ENCODE data around the gene GSDME.
A peak's percentile ranks its signal among the peaks of the same experiment; 100 is the strongest.

Gene GSDME

GRCh38 chr7:24756545-24757352 lies 515 bp downstream of the GSDME start:
- Histone ChIP-seq H3K27me3 (ENCODE audit: control insufficient read depth, insufficient read depth, low read length) (peaks cover 20% of the 10 kb centered on the region; the same call in 1 of the 2 replicates), H3K4me3 (ENCODE audit: low read length) (peak overlapping the region; percentile 57; the same call in 1 of the 2 replicates), H3K36me3 (ENCODE audit: control insufficient read depth, insufficient read depth, low read length) (no peaks in the 10 kb centered on the region), H3K9me3 (ENCODE audit: control insufficient read depth, insufficient read depth, low read length) (no peaks in the 10 kb centered on the region), H3K4me1 (ENCODE audit: control insufficient read depth, insufficient read depth, low read length) (peaks cover 7% of the 10 kb centered on the region), H3K27ac (ENCODE audit: low read length) (no peak overlapping the region)
- whole genome bisulfite sequencing (ENCODE audit: insufficient coverage, insufficient read length) = no CpG with 5 or more reads among the region's 54 CpGs
- no peak for DNase-seq (ENCODE audit: low read depth, low spot score)

- no peaks in the 10 kb centered on the region for H3K36me3 ChIP-seq (ENCODE audit: control insufficient read depth, insufficient read depth, low read length)
- peaks cover 20% of the 10 kb centered on the region; the same call in 1 of the 2 replicates for H3K27me3 ChIP-seq (ENCODE audit: control insufficient read depth, insufficient read depth, low read length)
- peaks cover 7% of the 10 kb centered on the region for H3K4me1 ChIP-seq (ENCODE audit: control insufficient read depth, insufficient read depth, low read length)
- H3K9me3 ChIP-seq (ENCODE audit: control insufficient read depth, insufficient read depth, low read length) = no peaks in the 10 kb centered on the region
- no peak overlapping the region for H3K4me3 ChIP-seq (ENCODE audit: low read length)
- H3K27ac ChIP-seq (ENCODE audit: low read length) = no peak overlapping the region
- no CpG with 5 or more reads among the region's 12 CpGs for WGBS (ENCODE audit: insufficient coverage, insufficient read length)
- DNase-seq (ENCODE audit: low read depth, low spot score) = no peak
Observed at GRCh38 chr7:24755541-24756407, 1.5 kb downstream of the GSDME start.

GRCh38 chr7:24754906-24755506 lies 2.3 kb downstream of the GSDME start:
- Histone ChIP-seq H3K4me3 (ENCODE audit: low read length) (no peak overlapping the region), H3K9me3 (ENCODE audit: control insufficient read depth, insufficient read depth, low read length) (no peaks in the 10 kb centered on the region), H3K27ac (ENCODE audit: low read length) (no peak overlapping the region), H3K36me3 (ENCODE audit: control insufficient read depth, insufficient read depth, low read length) (no peaks in the 10 kb centered on the region), H3K27me3 (ENCODE audit: control insufficient read depth, insufficient read depth, low read length) (peaks cover 20% of the 10 kb centered on the region; the same call in 1 of the 2 replicates), H3K4me1 (ENCODE audit: control insufficient read depth, insufficient read depth, low read length) (peaks cover 7% of the 10 kb centered on the region)
- no peak for DNase-seq (ENCODE audit: low read depth, low spot score)
- no CpG with 5 or more reads among the region's 3 CpGs for WGBS (ENCODE audit: insufficient coverage, insufficient read length)

GRCh38 chr7:24752073-24752800 lies 5.0 kb downstream of the GSDME start:
- Histone ChIP-seq H3K4me3 (ENCODE audit: low read length) (no peak overlapping the region), H3K9me3 (ENCODE audit: control insufficient read depth, insufficient read depth, low read length) (no peaks in the 10 kb centered on the region), H3K36me3 (ENCODE audit: control insufficient read depth, insufficient read depth, low read length) (no peaks in the 10 kb centered on the region), H3K27ac (ENCODE audit: low read length) (no peak overlapping the region), H3K27me3 (ENCODE audit: control insufficient read depth, insufficient read depth, low read length) (peaks cover 9% of the 10 kb centered on the region; the same call in 1 of the 2 replicates), H3K4me1 (ENCODE audit: control insufficient read depth, insufficient read depth, low read length) (peaks cover 6% of the 10 kb centered on the region)
- DNase-seq (ENCODE audit: low read depth, low spot score) = no peak
- no CpG with 5 or more reads among the region's 3 CpGs for WGBS (ENCODE audit: insufficient coverage, insufficient read length)

GRCh38 chr7:24751484-24751883 lies 5.8 kb downstream of the GSDME start:
- Histone ChIP-seq H3K27me3 (ENCODE audit: control insufficient read depth, insufficient read depth, low read length) (peaks cover 6% of the 10 kb centered on the region; the same call in 1 of the 2 replicates), H3K4me1 (ENCODE audit: control insufficient read depth, insufficient read depth, low read length) (peaks cover 6% of the 10 kb centered on the region), H3K27ac (ENCODE audit: low read length) (no peak overlapping the region), H3K36me3 (ENCODE audit: control insufficient read depth, insufficient read depth, low read length) (no peaks in the 10 kb centered on the region), H3K4me3 (ENCODE audit: low read length) (no peak overlapping the region), H3K9me3 (ENCODE audit: control insufficient read depth, insufficient read depth, low read length) (no peaks in the 10 kb centered on the region)
- DNase-seq (ENCODE audit: low read depth, low spot score) = no peak
- no CpG with 5 or more reads among the region's 1 CpG for WGBS (ENCODE audit: insufficient coverage, insufficient read length)

GRCh38 chr7:24750441-24751055 lies 6.7 kb downstream of the GSDME start:
- Histone ChIP-seq H3K27ac (ENCODE audit: low read length) (no peak overlapping the region), H3K36me3 (ENCODE audit: control insufficient read depth, insufficient read depth, low read length) (no peaks in the 10 kb centered on the region), H3K9me3 (ENCODE audit: control insufficient read depth, insufficient read depth, low read length) (no peaks in the 10 kb centered on the region), H3K4me3 (ENCODE audit: low read length) (no peak overlapping the region), H3K27me3 (ENCODE audit: control insufficient read depth, insufficient read depth, low read length) (no peaks in the 10 kb centered on the region), H3K4me1 (ENCODE audit: control insufficient read depth, insufficient read depth, low read length) (0 out of 2 replicates have a peak, but pooled peaks cover 2% of the 10 kb centered on the region)
- no CpG with 5 or more reads among the region's 3 CpGs for WGBS (ENCODE audit: insufficient coverage, insufficient read length)
- DNase-seq (ENCODE audit: low read depth, low spot score) = no peak

GRCh38 chr7:24748521-24748920 lies 8.7 kb downstream of the GSDME start:
- H3K27ac ChIP-seq (ENCODE audit: low read length) = no peak overlapping the region
- H3K4me3 ChIP-seq (ENCODE audit: low read length) = no peak overlapping the region
- H3K9me3 ChIP-seq (ENCODE audit: control insufficient read depth, insufficient read depth, low read length) = no peaks in the 10 kb centered on the region
- H3K27me3 ChIP-seq (ENCODE audit: control insufficient read depth, insufficient read depth, low read length) = no peaks in the 10 kb centered on the region
- peaks cover 2% of the 10 kb centered on the region; the same call in 1 of the 2 replicates for H3K4me1 ChIP-seq (ENCODE audit: control insufficient read depth, insufficient read depth, low read length)
- DNase-seq (ENCODE audit: low read depth, low spot score) = no peak
- no peaks in the 10 kb centered on the region for H3K36me3 ChIP-seq (ENCODE audit: control insufficient read depth, insufficient read depth, low read length)
- WGBS (ENCODE audit: insufficient coverage, insufficient read length) = no CpG with 5 or more reads among the region's 2 CpGs

- H3K4me1 ChIP-seq (ENCODE audit: control insufficient read depth, insufficient read depth, low read length) = no peaks in the 10 kb centered on the region; the same call in 1 of the 2 replicates
- no peaks in the 10 kb centered on the region for H3K27me3 ChIP-seq (ENCODE audit: control insufficient read depth, insufficient read depth, low read length)
- no peaks in the 10 kb centered on the region for H3K9me3 ChIP-seq (ENCODE audit: control insufficient read depth, insufficient read depth, low read length)
- H3K27ac ChIP-seq (ENCODE audit: low read length) = no peak overlapping the region
- no peak for DNase-seq (ENCODE audit: low read depth, low spot score)
- no peaks in the 10 kb centered on the region for H3K36me3 ChIP-seq (ENCODE audit: control insufficient read depth, insufficient read depth, low read length)
- H3K4me3 ChIP-seq (ENCODE audit: low read length) = no peak overlapping the region
Observed at GRCh38 chr7:24745355-24745754, 11.9 kb downstream of the GSDME start.

GRCh38 chr7:24743471-24743870 lies 13.8 kb downstream of the GSDME start:
- H3K27me3 ChIP-seq (ENCODE audit: control insufficient read depth, insufficient read depth, low read length) = no peaks in the 10 kb centered on the region
- no peaks in the 10 kb centered on the region for H3K36me3 ChIP-seq (ENCODE audit: control insufficient read depth, insufficient read depth, low read length)
- no CpG with 5 or more reads among the region's 6 CpGs for WGBS (ENCODE audit: insufficient coverage, insufficient read length)
- no peak for DNase-seq (ENCODE audit: low read depth, low spot score)
- H3K9me3 ChIP-seq (ENCODE audit: control insufficient read depth, insufficient read depth, low read length) = no peaks in the 10 kb centered on the region
- no peaks in the 10 kb centered on the region; the same call in 1 of the 2 replicates for H3K4me1 ChIP-seq (ENCODE audit: control insufficient read depth, insufficient read depth, low read length)
- H3K4me3 ChIP-seq (ENCODE audit: low read length) = no peak overlapping the region
- H3K27ac ChIP-seq (ENCODE audit: low read length) = no peak overlapping the region
